Ovary (tissue), 3 donors: Measurements from ENCODE around the gene LSM14A.

Experiments used
- CTCF ChIP-seq, 3 donors: fragments of 450-650 bp in 2 of 3; fragments of 200-600 bp in 1 of 3; IDR thresholded peaks; one replicate each; pipeline versions ENCODE4 v1.5.1 to v1.8.0; 2016 to 2022; ENCODE audit warnings: antibody characterized with exemption in 3 of 3, mild to moderate bottlenecking in 1 of 3
- EP300 ChIP-seq: sonication (generic); formaldehyde crosslinking; IDR thresholded peaks from one replicate; pipeline ENCODE4 v1.6.1; 2017; ENCODE audit warnings: antibody characterized with exemption
- POLR2A ChIP-seq: fragments of 450-650 bp; IDR thresholded peaks from one replicate; pipeline ENCODE4 v1.6.1; 2017; ENCODE audit warnings: antibody characterized with exemption, mild to moderate bottlenecking, moderate library complexity
- donor health status: DM: no; HTN: no; CAD: no.

DNA sequence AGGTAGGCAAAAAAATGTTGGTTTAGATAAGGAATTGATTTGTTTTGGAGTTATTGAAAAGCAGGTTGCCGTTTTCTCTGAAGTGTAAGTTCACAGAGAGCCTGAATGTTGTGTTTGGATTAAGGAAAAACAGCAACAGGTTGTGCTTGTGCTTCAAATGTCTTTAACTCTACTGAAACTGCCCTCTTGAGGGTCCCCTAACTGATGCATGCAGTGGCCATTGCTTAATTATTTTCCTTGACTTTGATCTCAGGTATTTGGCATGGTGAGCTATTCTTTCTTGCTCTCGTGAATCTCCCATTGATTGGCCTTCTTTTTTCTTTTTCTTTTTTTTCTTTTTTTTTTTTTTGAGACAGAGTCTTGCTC is 85.2 kb downstream of the LSM14A start:
- TF ChIP-seq CTCF (IDR thresholded peaks at IDR 0.05) = no peak
- no peak for TF ChIP-seq POLR2A
- no peak for TF ChIP-seq EP300
